ENCODE results near the gene TRNP1. TPM values are rescaled to one million over a fixed set of nuclear protein-coding genes. Genes with fewer than 3 reads are reported as not detected.

Gene TRNP1, protein sequence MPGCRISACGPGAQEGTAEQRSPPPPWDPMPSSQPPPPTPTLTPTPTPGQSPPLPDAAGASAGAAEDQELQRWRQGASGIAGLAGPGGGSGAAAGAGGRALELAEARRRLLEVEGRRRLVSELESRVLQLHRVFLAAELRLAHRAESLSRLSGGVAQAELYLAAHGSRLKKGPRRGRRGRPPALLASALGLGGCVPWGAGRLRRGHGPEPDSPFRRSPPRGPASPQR
- total RNA-seq, result 4.4 TPM

GRCh38 chr1:26993237-26994019 lies at the start of gene TRNP1:
Gene TRNP1, plus strand, starts transcription at chr1:26993692. Its CDS starts 95 bp downstream, at chr1:26993787.

DNA sequence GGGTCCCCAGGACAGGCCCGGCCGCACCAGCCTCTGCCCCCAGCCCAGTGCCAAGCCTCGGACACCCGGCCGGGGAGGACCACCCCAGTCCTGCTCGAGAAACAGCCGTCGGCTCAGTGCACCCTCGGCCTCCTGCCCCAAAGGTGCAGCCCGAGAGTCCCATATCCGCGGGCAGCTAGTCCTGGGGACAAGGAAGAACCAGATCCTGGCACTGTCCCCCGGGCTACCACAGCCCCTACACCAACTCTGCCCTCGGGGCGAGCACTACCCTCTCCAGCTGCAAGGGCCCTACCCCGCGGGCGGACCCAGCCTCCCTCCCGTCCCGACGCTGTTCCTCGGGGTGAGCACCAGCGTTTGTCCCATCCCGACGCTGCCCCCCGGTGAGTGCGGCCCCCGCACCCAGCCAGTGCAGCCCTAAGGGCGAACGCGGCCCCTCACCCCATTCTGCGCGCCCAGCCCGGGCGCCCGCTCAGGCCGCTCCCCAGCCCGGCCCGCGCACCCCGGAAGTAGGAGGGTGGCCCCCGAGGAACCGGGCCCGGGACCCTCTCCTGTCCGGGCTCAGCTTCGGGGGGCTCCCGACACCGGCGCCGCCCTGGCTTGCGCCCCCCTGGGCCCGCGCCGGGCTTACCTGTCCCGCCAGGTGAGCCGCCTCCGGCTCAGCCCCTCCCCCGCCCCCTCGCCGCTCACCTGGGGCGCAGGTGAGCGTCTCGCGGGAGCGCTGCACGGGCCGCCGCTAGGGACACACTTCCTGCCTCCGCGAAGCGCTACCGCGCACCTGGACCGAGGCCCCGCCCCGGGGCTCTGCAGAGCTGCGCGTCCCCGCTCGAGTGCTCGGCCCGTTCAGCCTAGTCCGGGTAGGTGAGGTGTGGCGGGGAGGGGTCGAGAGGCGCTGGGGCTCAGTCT lies 33.5 kb upstream of the TRNP1 start, which contains the start of gene KDF1:
TSS of gene KDF1 (minus strand) at position 747 of the 903 bp plus-strand sequence. CDS start 8,088 bp downstream, outside the sequence.

Other genes starting within 250 kb of the TRNP1 start
- gene PIGV, start 205.7 kb upstream of the TRNP1 start, total RNA-seq, result 15.1 TPM
- gene ZDHHC18, start 167.0 kb upstream of the TRNP1 start, total RNA-seq, result 12.8 TPM
- 0.99 TPM for gene SFN, start 130.5 kb upstream of the TRNP1 start, total RNA-seq
- 16.8 TPM for gene GPN2, start 103.4 kb upstream of the TRNP1 start, total RNA-seq
- gene GPATCH3, start 93.2 kb upstream of the TRNP1 start, total RNA-seq, result 15.7 TPM
- 16.1 TPM for gene NR0B2, start 79.7 kb upstream of the TRNP1 start, total RNA-seq
- 32.5 TPM for gene NUDC, start 71.9 kb upstream of the TRNP1 start, total RNA-seq
- 8.9 TPM for gene KDF1, start 33.2 kb upstream of the TRNP1 start, total RNA-seq
- gene TENT5B, start 19.2 kb downstream of the TRNP1 start, total RNA-seq, result 4.6 TPM
- 17.1 TPM for gene SLC9A1, start 161.4 kb downstream of the TRNP1 start, total RNA-seq
- gene WDTC1, start 240.9 kb downstream of the TRNP1 start, total RNA-seq, result 41.9 TPM